HepG2 (cell line): ENCODE data around the gene ARTN. TPM values are rescaled to one million over a fixed set of nuclear protein-coding genes. Genes with fewer than 3 reads are reported as not detected.

Experiments
- ELF1 ChIP-seq: sonication (generic); formaldehyde crosslinking; IDR thresholded peaks from 2 replicates; pipeline ENCODE4 v1.4.0; 2020; ENCODE audit warnings: missing genetic modification reagents
- ELF3 ChIP-seq: IDR thresholded peaks from 2 replicates; pipeline ENCODE4 v1.6.1; 2016; ENCODE audit warnings: missing genetic modification reagents, missing compliant biosample characterization
- FOSL1 ChIP-seq: sonication (generic); formaldehyde crosslinking; IDR thresholded peaks from 2 replicates; pipeline ENCODE4 v1.9.0; 2021; ENCODE audit warnings: missing genetic modification reagents, borderline replicate concordance
- FOXA3 ChIP-seq: IDR thresholded peaks from 2 replicates; pipeline ENCODE4 v1.6.1; 2016; ENCODE audit warnings: missing genetic modification reagents, missing compliant biosample characterization
- FOXC1 ChIP-seq: sonication (generic); formaldehyde crosslinking; IDR thresholded peaks from 2 replicates; pipeline ENCODE4 v1.8.0; 2022; ENCODE audit warnings: mild to moderate bottlenecking, missing genetic modification reagents, borderline replicate concordance
- HOXA3 ChIP-seq: sonication (generic); formaldehyde crosslinking; IDR thresholded peaks from 2 replicates; pipeline ENCODE4 v1.5.0; 2020; ENCODE audit warnings: missing genetic modification reagents
- HOXA7 ChIP-seq: sonication (generic); formaldehyde crosslinking; IDR thresholded peaks from 2 replicates; pipeline ENCODE4 v1.8.1; 2022; ENCODE audit warnings: mild to moderate bottlenecking, missing genetic modification reagents, moderate library complexity
- LCORL ChIP-seq, 2 experiments: fragments of 450-650 bp in 1 of 2; sonication (generic) in 1 of 2; formaldehyde crosslinking in 1 of 2; IDR thresholded peaks; 2 replicates each; pipeline versions ENCODE4 v1.5.0 to v1.6.1; 2017 to 2020; ENCODE audit warnings: antibody characterized with exemption in 1 of 2, missing genetic modification reagents in 1 of 2
- MEIS2 ChIP-seq: sonication (generic); formaldehyde crosslinking; IDR thresholded peaks from 2 replicates; pipeline ENCODE4 v1.9.0; 2021; ENCODE audit warnings: mild to moderate bottlenecking, missing genetic modification reagents
- MTA3 ChIP-seq: sonication (generic); formaldehyde crosslinking; IDR thresholded peaks from 2 replicates; pipeline ENCODE4 v1.4.0; 2020; ENCODE audit warnings: missing genetic modification reagents
- MXD3 ChIP-seq: IDR thresholded peaks from 2 replicates; pipeline ENCODE4 v1.6.1; 2016; ENCODE audit warnings: mild to moderate bottlenecking, missing biosample characterization, missing genetic modification reagents
- NFE2L2 ChIP-seq: fragments of 150-350 bp; IDR thresholded peaks from 2 replicates; pipeline ENCODE4 v1.6.1; 2014; ENCODE audit warnings: low read length
- REL ChIP-seq: sonication (generic); formaldehyde crosslinking; conservative IDR thresholded peaks from 2 replicates; pipeline ENCODE4 v1.8.0; 2022; ENCODE audit warnings: mild to moderate bottlenecking, missing genetic modification reagents, moderate library complexity
- SMARCE1 ChIP-seq: fragments of 450-650 bp; IDR thresholded peaks from 2 replicates; pipeline ENCODE4 v1.6.1; 2017; ENCODE audit warnings: borderline replicate concordance
- ZBTB3 ChIP-seq: sonication (generic); formaldehyde crosslinking; IDR thresholded peaks from 2 replicates; pipeline ENCODE4 v1.4.0; 2020; ENCODE audit warnings: low read depth, mild to moderate bottlenecking, moderate library complexity, missing genetic modification reagents, borderline replicate concordance
- ZNF207 ChIP-seq: fragments of 450-650 bp; IDR thresholded peaks from 2 replicates; pipeline ENCODE4 v1.6.1; 2016; ENCODE audit warnings: antibody characterized with exemption, borderline replicate concordance
- ZNF343 ChIP-seq: sonication (generic); formaldehyde crosslinking; IDR thresholded peaks from 2 replicates; pipeline ENCODE4 v1.4.0; 2020; ENCODE audit warnings: mild to moderate bottlenecking, missing genetic modification reagents
- ZNF451 ChIP-seq: sonication (generic); formaldehyde crosslinking; IDR thresholded peaks from 2 replicates; pipeline ENCODE4 v1.5.0; 2020; ENCODE audit warnings: mild to moderate bottlenecking, missing genetic modification reagents
- ZNF556 ChIP-seq: sonication (generic); formaldehyde crosslinking; IDR thresholded peaks from 2 replicates; pipeline ENCODE4 v1.4.0; 2020; ENCODE audit warnings: mild to moderate bottlenecking, missing genetic modification reagents, borderline replicate concordance
- ZNF567 ChIP-seq: sonication (generic); formaldehyde crosslinking; IDR thresholded peaks from 2 replicates; pipeline ENCODE4 v1.8.1; 2023; ENCODE audit warnings: mild to moderate bottlenecking, missing genetic modification reagents, borderline replicate concordance
- ZNF672 ChIP-seq: sonication (generic); formaldehyde crosslinking; IDR thresholded peaks from 2 replicates; pipeline ENCODE4 v1.8.1; 2022; ENCODE audit warnings: missing genetic modification reagents
- ZNF710 ChIP-seq: sonication (generic); formaldehyde crosslinking; IDR thresholded peaks from 2 replicates; pipeline ENCODE4 v1.5.0; 2020; ENCODE audit warnings: mild to moderate bottlenecking, missing genetic modification reagents, borderline replicate concordance
- ZNF724P ChIP-seq: sonication (generic); formaldehyde crosslinking; IDR thresholded peaks from 2 replicates; pipeline ENCODE4 v1.8.0; 2022; ENCODE audit warnings: missing genetic modification reagents, borderline replicate concordance
- ZNF766 ChIP-seq: sonication (generic); formaldehyde crosslinking; IDR thresholded peaks from 2 replicates; pipeline ENCODE4 v1.5.0; 2020; ENCODE audit warnings: missing genetic modification reagents, borderline replicate concordance
- polyA plus RNA-seq, 8 experiments: library from polyadenylated mRNA; depleted of rRNA in 3 of 8; stranded (reverse) in 7 of 8; unstranded in 1 of 8; fragments of >200 nt; fragmentation: Illumina TruSeq in 4 of 8; extraction: Trizol in 4 of 8; gene quantifications; 2 replicates each; pipeline versions ENCODE4 v1.2.1 to v1.2.3, GENCODE V29; 2011 to 2016; ENCODE audit warnings: low read depth in 4 of 8, missing spikeins in 1 of 8, mixed read lengths in 1 of 8; ENCODE audit not compliant: insufficient read depth in 1 of 8
- total RNA-seq, 5 experiments: library from RNA; depleted of rRNA; stranded (reverse); fragments of >200 nt; fragmentation: Illumina TruSeq; extraction: Trizol; gene quantifications; 2 replicates each; pipeline ENCODE4 v1.2.3, GENCODE V29; 2016; ENCODE audit warnings: low read depth in 1 of 5
- TF ChIP-seq, protein P1 (sequence below): sonication (generic); formaldehyde crosslinking; conservative IDR thresholded peaks from 2 replicates; pipeline ENCODE4 v1.4.0; 2020; ENCODE audit warnings: mild to moderate bottlenecking, missing genetic modification reagents, moderate library complexity

Gene ARTN
- total and polyA plus RNA-seq, 2 of the 13 experiments (the other 11 are each of a cell fraction or from before 2014, with no cell fraction given) = 0.11 to 0.62 TPM

GRCh38 chr1:43946236-43947060 is 12.8 kb downstream of the ARTN start, which contains the start of gene IPO13 (continued):
- TF ChIP-seq LCORL (IDR thresholded peaks at IDR 0.05) (no peak; the same call in 1 of the 2 replicates), LCORL (CRISPR knock-in tag; IDR thresholded peaks at IDR 0.05) (peak; percentile 83), ZNF451 (peak; percentile 93), ELF1 (CRISPR knock-in tag) (peak; percentile 98), HOXA7 (CRISPR knock-in tag) (0 out of 2 replicates have a peak, but pooled peaks have one; percentile 49), FOSL1 (no peak), MTA3 (no peak), NFE2L2 (no peak), FOXA3 (CRISPR knock-in tag) (0 out of 2 replicates have a peak, but pooled peaks have one; percentile 24), ZNF556 (CRISPR knock-in tag) (peak; percentile 91), MXD3 (CRISPR knock-in tag) (peak; percentile 95), ZBTB3 (CRISPR knock-in tag) (peak; percentile 67; the same call in 1 of the 2 replicates), MEIS2 (CRISPR knock-in tag) (peak; percentile 80; the same call in 1 of the 2 replicates), ZNF343 (CRISPR knock-in tag) (peak; percentile 91), ELF3 (CRISPR knock-in tag) (peak; percentile 86), ZNF207 (no peak), SMARCE1 (no peak), REL (CRISPR knock-in tag) (peak; percentile 87; the same call in 1 of the 2 replicates), ZNF766 (no peak; the same call in 1 of the 2 replicates), ZNF724P (CRISPR knock-in tag) (peak; percentile 66), ZNF567 (CRISPR knock-in tag) (peak; percentile 99), ZNF710 (CRISPR knock-in tag) (no peak; the same call in 1 of the 2 replicates), ZNF672 (no peak), FOXC1 (CRISPR knock-in tag) (peak; percentile 71), HOXA3 (peak; percentile 87)
- TF ChIP-seq, protein P1, sequence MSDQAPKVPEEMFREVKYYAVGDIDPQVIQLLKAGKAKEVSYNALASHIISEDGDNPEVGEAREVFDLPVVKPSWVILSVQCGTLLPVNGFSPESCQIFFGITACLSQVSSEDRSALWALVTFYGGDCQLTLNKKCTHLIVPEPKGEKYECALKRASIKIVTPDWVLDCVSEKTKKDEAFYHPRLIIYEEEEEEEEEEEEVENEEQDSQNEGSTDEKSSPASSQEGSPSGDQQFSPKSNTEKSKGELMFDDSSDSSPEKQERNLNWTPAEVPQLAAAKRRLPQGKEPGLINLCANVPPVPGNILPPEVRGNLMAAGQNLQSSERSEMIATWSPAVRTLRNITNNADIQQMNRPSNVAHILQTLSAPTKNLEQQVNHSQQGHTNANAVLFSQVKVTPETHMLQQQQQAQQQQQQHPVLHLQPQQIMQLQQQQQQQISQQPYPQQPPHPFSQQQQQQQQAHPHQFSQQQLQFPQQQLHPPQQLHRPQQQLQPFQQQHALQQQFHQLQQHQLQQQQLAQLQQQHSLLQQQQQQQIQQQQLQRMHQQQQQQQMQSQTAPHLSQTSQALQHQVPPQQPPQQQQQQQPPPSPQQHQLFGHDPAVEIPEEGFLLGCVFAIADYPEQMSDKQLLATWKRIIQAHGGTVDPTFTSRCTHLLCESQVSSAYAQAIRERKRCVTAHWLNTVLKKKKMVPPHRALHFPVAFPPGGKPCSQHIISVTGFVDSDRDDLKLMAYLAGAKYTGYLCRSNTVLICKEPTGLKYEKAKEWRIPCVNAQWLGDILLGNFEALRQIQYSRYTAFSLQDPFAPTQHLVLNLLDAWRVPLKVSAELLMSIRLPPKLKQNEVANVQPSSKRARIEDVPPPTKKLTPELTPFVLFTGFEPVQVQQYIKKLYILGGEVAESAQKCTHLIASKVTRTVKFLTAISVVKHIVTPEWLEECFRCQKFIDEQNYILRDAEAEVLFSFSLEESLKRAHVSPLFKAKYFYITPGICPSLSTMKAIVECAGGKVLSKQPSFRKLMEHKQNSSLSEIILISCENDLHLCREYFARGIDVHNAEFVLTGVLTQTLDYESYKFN (CRISPR knock-in tag) = peak; percentile 76
